Parathyroid adenoma (tissue), 2 donors: ENCODE measurements around the gene NOL4L.

Experiments
- H2AFZ ChIP-seq: fragments of 300-600 bp; sonication (generic); one replicate; pipeline ENCODE4 v1.7.0; 2017; ENCODE audit warnings: antibody characterized with exemption, mild to moderate bottlenecking
- H3K27ac ChIP-seq: fragments of 300-600 bp; sonication (generic); one replicate; pipeline ENCODE4 v1.7.0; 2017
- H3K27me3 ChIP-seq: fragments of 300-600 bp; sonication (generic); one replicate; pipeline ENCODE4 v1.7.0; 2017; ENCODE audit warnings: low read length; ENCODE audit not compliant: control insufficient read depth, insufficient read depth
- H3K36me3 ChIP-seq: fragments of 300-600 bp; sonication (generic); one replicate; pipeline ENCODE4 v1.7.0; 2017; ENCODE audit warnings: low read length; ENCODE audit not compliant: control insufficient read depth, insufficient read depth
- H3K4me1 ChIP-seq: fragments of 300-600 bp; sonication (generic); one replicate; pipeline ENCODE4 v1.7.0; 2017; ENCODE audit warnings: control low read depth
- H3K4me2 ChIP-seq: fragments of 300-600 bp; sonication (generic); one replicate; pipeline ENCODE4 v1.7.0; 2017; ENCODE audit warnings: low read length
- H3K4me3 ChIP-seq: fragments of 300-600 bp; sonication (generic); one replicate; pipeline ENCODE4 v1.7.0; 2017; ENCODE audit warnings: low read depth, low read length
- H3K79me2 ChIP-seq: fragments of 300-600 bp; sonication (generic); one replicate; pipeline ENCODE4 v1.7.0; 2017; ENCODE audit warnings: control low read depth
- H3K9ac ChIP-seq: fragments of 300-600 bp; sonication (generic); one replicate; pipeline ENCODE4 v1.7.0; 2017; ENCODE audit warnings: mild to moderate bottlenecking
- H3K9me3 ChIP-seq: fragments of 300-600 bp; sonication (generic); one replicate; pipeline ENCODE4 v1.7.0; 2017; ENCODE audit warnings: low read length; ENCODE audit not compliant: control insufficient read depth
- TF ChIP-seq, protein P1 (sequence below): fragments of 300-600 bp; sonication (generic); IDR thresholded peaks from one replicate; pipeline ENCODE4 v1.7.0; 2017; ENCODE audit warnings: antibody characterized with exemption, mild to moderate bottlenecking
- donor health status: primary hyperparathyroidism.

Gene NOL4L

DNA sequence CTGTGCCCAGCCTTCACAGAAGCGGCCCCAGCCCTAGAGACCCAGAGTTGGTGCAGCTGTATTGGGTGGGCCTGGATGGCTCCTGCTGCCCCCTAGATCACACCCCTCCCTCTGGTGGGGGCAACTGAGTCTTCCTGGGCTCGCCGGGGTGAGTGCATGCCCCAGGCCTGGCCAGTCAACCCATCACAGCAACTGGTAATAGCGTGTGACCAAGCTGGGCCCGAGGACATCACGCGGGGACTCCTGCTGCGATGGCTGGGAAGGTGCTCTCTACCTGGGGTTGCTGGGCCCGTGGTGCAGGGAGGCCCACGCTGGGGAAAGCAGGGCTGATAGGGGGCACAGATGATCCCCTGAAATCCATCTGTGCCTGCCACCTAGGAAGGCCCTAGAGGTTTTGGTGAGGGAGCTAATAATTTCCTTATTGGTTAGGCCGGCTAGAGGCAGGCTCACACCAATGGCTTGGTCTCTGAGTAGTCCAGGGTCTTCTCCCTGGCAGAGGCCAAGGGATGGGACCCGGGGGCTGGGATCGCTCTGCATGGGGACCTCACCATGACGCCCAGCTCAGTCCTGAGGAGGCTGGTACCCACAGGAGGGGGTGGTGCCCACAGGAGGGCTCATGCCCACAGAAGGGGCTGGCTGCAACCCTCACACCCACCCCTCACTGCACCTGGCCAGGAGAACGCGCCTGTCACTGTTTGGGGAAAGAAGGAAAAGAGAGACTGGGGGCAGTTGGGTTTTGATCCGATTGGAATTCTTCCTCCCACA, 123.1 kb downstream of the NOL4L start:
- no peak overlapping the region for H3K27ac ChIP-seq
- TF ChIP-seq, protein P1, sequence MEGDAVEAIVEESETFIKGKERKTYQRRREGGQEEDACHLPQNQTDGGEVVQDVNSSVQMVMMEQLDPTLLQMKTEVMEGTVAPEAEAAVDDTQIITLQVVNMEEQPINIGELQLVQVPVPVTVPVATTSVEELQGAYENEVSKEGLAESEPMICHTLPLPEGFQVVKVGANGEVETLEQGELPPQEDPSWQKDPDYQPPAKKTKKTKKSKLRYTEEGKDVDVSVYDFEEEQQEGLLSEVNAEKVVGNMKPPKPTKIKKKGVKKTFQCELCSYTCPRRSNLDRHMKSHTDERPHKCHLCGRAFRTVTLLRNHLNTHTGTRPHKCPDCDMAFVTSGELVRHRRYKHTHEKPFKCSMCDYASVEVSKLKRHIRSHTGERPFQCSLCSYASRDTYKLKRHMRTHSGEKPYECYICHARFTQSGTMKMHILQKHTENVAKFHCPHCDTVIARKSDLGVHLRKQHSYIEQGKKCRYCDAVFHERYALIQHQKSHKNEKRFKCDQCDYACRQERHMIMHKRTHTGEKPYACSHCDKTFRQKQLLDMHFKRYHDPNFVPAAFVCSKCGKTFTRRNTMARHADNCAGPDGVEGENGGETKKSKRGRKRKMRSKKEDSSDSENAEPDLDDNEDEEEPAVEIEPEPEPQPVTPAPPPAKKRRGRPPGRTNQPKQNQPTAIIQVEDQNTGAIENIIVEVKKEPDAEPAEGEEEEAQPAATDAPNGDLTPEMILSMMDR = no peak
- H3K79me2 ChIP-seq = peaks cover 15% of the 10 kb centered on the region
- H3K9ac ChIP-seq = no peak overlapping the region
- no peak overlapping the region for H3K4me3 ChIP-seq
- H3K9me3 ChIP-seq = no peaks in the 10 kb centered on the region
- no peak overlapping the region for H2AFZ ChIP-seq
- H3K4me2 ChIP-seq = no peak overlapping the region
- H3K27me3 ChIP-seq = no peaks in the 10 kb centered on the region
- H3K36me3 ChIP-seq = no peaks in the 10 kb centered on the region
- no peaks in the 10 kb centered on the region for H3K4me1 ChIP-seq

DNA sequence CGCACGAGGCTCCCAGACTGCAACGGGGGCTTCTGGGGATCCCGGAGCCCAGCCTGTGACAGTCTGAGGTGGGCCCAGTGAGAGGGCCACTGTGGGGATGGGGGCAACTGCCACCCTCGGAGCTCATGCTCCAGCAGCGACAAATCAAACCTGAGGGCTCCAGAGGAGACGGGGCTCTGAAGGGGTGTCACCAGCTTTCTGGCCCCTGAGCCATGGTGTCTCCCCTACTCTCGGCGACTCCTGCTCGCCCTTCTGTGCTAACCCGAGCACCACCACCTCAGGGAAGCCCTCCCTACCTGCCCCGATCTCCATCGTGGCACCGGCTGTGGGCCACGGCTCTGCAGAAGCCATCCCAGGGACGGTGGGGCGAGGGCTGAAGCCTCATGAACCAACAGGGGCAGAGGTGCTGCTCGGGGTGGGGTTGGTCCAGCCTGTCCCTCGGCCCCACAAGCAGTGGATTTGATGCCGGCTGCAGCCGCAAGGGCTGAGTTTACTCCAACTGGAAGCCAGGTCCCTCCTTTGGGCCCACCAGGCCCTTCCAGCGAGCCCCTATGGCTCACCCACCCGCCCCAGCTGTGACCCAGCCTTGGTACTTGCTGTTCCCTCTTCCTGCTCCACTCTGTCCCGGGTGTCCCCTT, 124.3 kb downstream of the NOL4L start:
- H3K4me1 ChIP-seq = no peaks in the 10 kb centered on the region
- H3K4me2 ChIP-seq = no peak overlapping the region
- H2AFZ ChIP-seq = no peak overlapping the region
- H3K9me3 ChIP-seq = no peaks in the 10 kb centered on the region
- H3K4me3 ChIP-seq = no peak overlapping the region
- peaks cover 10% of the 10 kb centered on the region for H3K79me2 ChIP-seq
- H3K27ac ChIP-seq = no peak overlapping the region
- TF ChIP-seq, protein P1 = no peak
- no peak overlapping the region for H3K9ac ChIP-seq
- H3K27me3 ChIP-seq = no peaks in the 10 kb centered on the region
- H3K36me3 ChIP-seq = no peaks in the 10 kb centered on the region

DNA sequence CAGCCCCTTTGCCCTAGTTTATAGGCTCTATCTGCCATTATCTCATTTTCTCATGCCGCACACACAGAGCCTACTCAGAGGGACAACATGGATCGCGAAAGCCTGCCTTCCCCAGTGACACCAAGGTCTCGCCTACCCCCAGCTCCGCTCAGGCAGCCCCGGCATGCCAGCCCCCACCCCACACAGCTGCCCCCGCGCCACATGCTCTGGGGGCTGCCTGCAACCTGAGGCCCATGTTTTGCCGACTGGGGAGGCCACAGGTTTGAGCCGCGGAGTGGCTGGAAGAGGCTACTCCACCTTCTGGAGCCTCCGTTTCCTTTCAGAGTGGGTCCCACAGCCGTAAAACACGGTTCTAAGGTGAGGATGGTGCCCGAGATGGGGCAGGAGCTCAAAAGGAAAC, 124.9 kb downstream of the NOL4L start:
- no peaks in the 10 kb centered on the region for H3K36me3 ChIP-seq
- TF ChIP-seq, protein P1 = no peak
- H3K4me3 ChIP-seq = no peak overlapping the region
- no peak overlapping the region for H3K9ac ChIP-seq
- no peaks in the 10 kb centered on the region for H3K9me3 ChIP-seq
- H3K4me2 ChIP-seq = no peak overlapping the region
- no peaks in the 10 kb centered on the region for H3K27me3 ChIP-seq
- H3K4me1 ChIP-seq = no peaks in the 10 kb centered on the region
- H3K79me2 ChIP-seq = peaks cover 8% of the 10 kb centered on the region
- no peak overlapping the region for H2AFZ ChIP-seq
- no peak overlapping the region for H3K27ac ChIP-seq

DNA sequence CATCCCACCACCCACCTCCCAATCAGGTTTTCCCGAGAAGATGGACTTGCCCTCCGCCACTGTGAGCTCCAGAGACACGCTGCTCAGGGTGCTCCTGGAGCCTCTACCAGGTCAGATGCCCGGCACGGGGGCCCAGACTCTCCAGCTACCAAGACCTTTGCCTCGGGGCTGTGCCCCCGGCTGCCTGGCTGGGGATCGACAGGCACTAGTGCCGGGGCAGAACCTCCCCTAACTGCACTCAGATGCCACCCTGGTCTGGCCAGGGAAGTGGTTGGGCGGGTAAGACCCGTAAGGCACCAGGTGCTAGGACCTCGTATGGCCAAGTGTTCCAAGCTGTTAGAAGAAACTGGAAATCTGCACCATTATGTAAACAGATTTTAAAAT, 126.3 kb downstream of the NOL4L start:
- H3K4me3 ChIP-seq = no peak overlapping the region
- H3K9ac ChIP-seq = no peak overlapping the region
- H3K79me2 ChIP-seq = peaks cover 8% of the 10 kb centered on the region
- H3K4me1 ChIP-seq = no peaks in the 10 kb centered on the region
- H2AFZ ChIP-seq = no peak overlapping the region
- H3K27ac ChIP-seq = no peak overlapping the region
- no peaks in the 10 kb centered on the region for H3K27me3 ChIP-seq
- no peaks in the 10 kb centered on the region for H3K36me3 ChIP-seq
- H3K9me3 ChIP-seq = no peaks in the 10 kb centered on the region
- TF ChIP-seq, protein P1 = no peak
- H3K4me2 ChIP-seq = no peak overlapping the region
